Endodermal cell (in vitro differentiated cells): ENCODE data around the gene SLC35A3. TPM values are rescaled to one million over a fixed set of nuclear protein-coding genes. Genes with fewer than 3 reads are reported as not detected.

Experiments
- DNase-seq: peaks from one replicate; pipeline ENCODE4 v3.0.0-alpha.2; 2017
- H3K27ac ChIP-seq: 2 replicates; pipeline ENCODE4 v1.5.1; 2013; ENCODE audit warnings: mild to moderate bottlenecking, low read depth, low read length, moderate library complexity
- H3K27me3 ChIP-seq: 2 replicates; pipeline ENCODE4 v1.6.1; 2013; ENCODE audit warnings: mild to moderate bottlenecking, low read length, moderate library complexity; ENCODE audit not compliant: insufficient read depth, control insufficient read depth, poor library complexity, severe bottlenecking
- H3K36me3 ChIP-seq: 2 replicates; pipeline ENCODE4 v1.7.0; 2013; ENCODE audit warnings: mild to moderate bottlenecking, low read length, moderate library complexity; ENCODE audit not compliant: control insufficient read depth, insufficient read depth
- H3K4me1 ChIP-seq: one replicate; pipeline ENCODE4 v1.7.0; 2013; ENCODE audit warnings: low read length; ENCODE audit not compliant: control insufficient read depth, insufficient read depth
- H3K4me3 ChIP-seq: 2 replicates; pipeline ENCODE4 v1.5.1; 2013; ENCODE audit warnings: mild to moderate bottlenecking, low read length, moderate library complexity
- H3K9ac ChIP-seq: 2 replicates; pipeline ENCODE4 v1.6.1; 2013; ENCODE audit warnings: mild to moderate bottlenecking, low read length, moderate library complexity; ENCODE audit not compliant: poor library complexity, severe bottlenecking; ENCODE audit errors: extremely low read depth
- H3K9me3 ChIP-seq: 2 replicates; pipeline ENCODE4 v1.6.1; 2013; ENCODE audit warnings: mild to moderate bottlenecking, low read length, moderate library complexity; ENCODE audit not compliant: control insufficient read depth
- H3K27ac Mint-ChIP-seq: 2 replicates; pipeline ENCODE4 v1.8.0; 2020; ENCODE audit warnings: mixed read lengths
- H3K27me3 Mint-ChIP-seq: 2 replicates; pipeline ENCODE4 v1.8.0; 2021; ENCODE audit warnings: mild to moderate bottlenecking, mixed read lengths; ENCODE audit not compliant: insufficient read depth
- H3K36me3 Mint-ChIP-seq: 2 replicates; pipeline ENCODE4 v1.8.0; 2020; ENCODE audit warnings: low read depth, mixed read lengths
- H3K4me1 Mint-ChIP-seq: 2 replicates; pipeline ENCODE4 v1.8.0; 2020; ENCODE audit warnings: mixed read lengths
- H3K4me3 Mint-ChIP-seq: 2 replicates; pipeline ENCODE4 v1.8.0; 2020; ENCODE audit warnings: mild to moderate bottlenecking, moderate library complexity, mixed read lengths
- H3K9me3 Mint-ChIP-seq: 2 replicates; pipeline ENCODE4 v1.8.0; 2020; ENCODE audit warnings: mild to moderate bottlenecking, mixed read lengths
- WGBS, 2 experiments: methylation state at CpG; one replicate each; pipeline versions ENCODE4 v1.1.5 to v1.1.7; 2013; ENCODE audit warnings: missing lambda C conversion rate in 2 of 2, mixed read lengths in 1 of 2; ENCODE audit not compliant: insufficient coverage in 1 of 2, insufficient read length in 1 of 2; 5-methylcytosine and 5-hydroxymethylcytosine counted together
- total RNA-seq, 2 donors: library from RNA; stranded (reverse); fragmentation: NEBNext Ultra II Directional in 1 of 2; extraction: Animal tissue kit (Norgen Biotek cat#: 25700) in 1 of 2; gene quantifications; 2 replicates in 1 of 2; 3 replicates in 1 of 2; pipeline ENCODE4 v1.2.1, GENCODE V29; 2021
- TF ChIP-seq, protein P1 (sequence below): fragments of 200-600 bp; sonication (generic); conservative IDR thresholded peaks from 2 replicates; pipeline ENCODE4 v1.5.0; 2021; ENCODE audit warnings: antibody characterized with exemption, mild to moderate bottlenecking

Gene SLC35A3
- total RNA-seq, 2 donors from 2014 or later, result 41.2 to 47.0 TPM

GRCh38 chr1:100006688-100007087, 36.9 kb downstream of the SLC35A3 start:
- H3K27ac Mint-ChIP-seq, result no peak overlapping the region
- H3K27me3 ChIP-seq, result no peaks in the 10 kb centered on the region
- no peak overlapping the region for H3K4me3 Mint-ChIP-seq
- no peaks in the 10 kb centered on the region for H3K4me1 ChIP-seq
- H3K4me3 ChIP-seq, result no peak overlapping the region
- no peaks in the 10 kb centered on the region for H3K9me3 Mint-ChIP-seq
- no peak overlapping the region for H3K9ac ChIP-seq
- H3K36me3 ChIP-seq, result peaks cover 87% of the 10 kb centered on the region
- H3K27me3 Mint-ChIP-seq, result no peaks in the 10 kb centered on the region
- H3K4me1 Mint-ChIP-seq, result peaks cover 4% of the 10 kb centered on the region
- H3K9me3 ChIP-seq, result no peaks in the 10 kb centered on the region
- peaks cover 25% of the 10 kb centered on the region for H3K36me3 Mint-ChIP-seq
- TF ChIP-seq, protein P1, sequence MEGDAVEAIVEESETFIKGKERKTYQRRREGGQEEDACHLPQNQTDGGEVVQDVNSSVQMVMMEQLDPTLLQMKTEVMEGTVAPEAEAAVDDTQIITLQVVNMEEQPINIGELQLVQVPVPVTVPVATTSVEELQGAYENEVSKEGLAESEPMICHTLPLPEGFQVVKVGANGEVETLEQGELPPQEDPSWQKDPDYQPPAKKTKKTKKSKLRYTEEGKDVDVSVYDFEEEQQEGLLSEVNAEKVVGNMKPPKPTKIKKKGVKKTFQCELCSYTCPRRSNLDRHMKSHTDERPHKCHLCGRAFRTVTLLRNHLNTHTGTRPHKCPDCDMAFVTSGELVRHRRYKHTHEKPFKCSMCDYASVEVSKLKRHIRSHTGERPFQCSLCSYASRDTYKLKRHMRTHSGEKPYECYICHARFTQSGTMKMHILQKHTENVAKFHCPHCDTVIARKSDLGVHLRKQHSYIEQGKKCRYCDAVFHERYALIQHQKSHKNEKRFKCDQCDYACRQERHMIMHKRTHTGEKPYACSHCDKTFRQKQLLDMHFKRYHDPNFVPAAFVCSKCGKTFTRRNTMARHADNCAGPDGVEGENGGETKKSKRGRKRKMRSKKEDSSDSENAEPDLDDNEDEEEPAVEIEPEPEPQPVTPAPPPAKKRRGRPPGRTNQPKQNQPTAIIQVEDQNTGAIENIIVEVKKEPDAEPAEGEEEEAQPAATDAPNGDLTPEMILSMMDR, result no peak
- WGBS, 2 experiments, result 80 to 91% methylated on average over 1 to 2 of the region's 2 CpGs
- H3K27ac ChIP-seq, result no peak overlapping the region
- no peak for DNase-seq

DNA sequence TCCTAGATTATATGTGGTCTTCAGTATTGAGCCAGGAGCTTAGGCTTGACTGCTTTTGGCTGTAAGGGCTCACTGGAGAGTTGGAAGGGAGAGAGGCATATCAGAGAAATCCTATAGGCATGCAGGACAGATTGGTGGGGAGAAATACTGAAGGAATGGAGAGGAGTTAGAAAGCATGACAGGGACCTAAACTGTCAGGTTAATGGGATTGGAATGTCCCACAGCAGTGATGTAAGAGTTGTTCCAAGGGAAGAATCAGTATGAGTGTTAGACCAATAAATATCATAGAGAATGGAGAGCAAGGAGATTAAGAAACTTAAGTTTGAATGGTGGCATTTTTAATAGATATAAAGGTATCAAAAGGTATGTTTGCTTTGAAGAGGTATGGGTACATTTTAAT, 39.7 kb downstream of the SLC35A3 start:
- Histone ChIP-seq H3K4me3 (no peak overlapping the region), H3K4me1 (no peaks in the 10 kb centered on the region), H3K36me3 (peaks cover 90% of the 10 kb centered on the region), H3K27ac (no peak overlapping the region), H3K27me3 (no peaks in the 10 kb centered on the region), H3K9me3 (no peaks in the 10 kb centered on the region), H3K9ac (no peak overlapping the region)
- no peak overlapping the region for H3K4me3 Mint-ChIP-seq
- no peak for DNase-seq
- H3K27me3 Mint-ChIP-seq, result no peaks in the 10 kb centered on the region
- no peaks in the 10 kb centered on the region for H3K9me3 Mint-ChIP-seq
- H3K4me1 Mint-ChIP-seq, result no peaks in the 10 kb centered on the region
- H3K27ac Mint-ChIP-seq, result no peak overlapping the region
- TF ChIP-seq, protein P1, result no peak
- H3K36me3 Mint-ChIP-seq, result peaks cover 31% of the 10 kb centered on the region

DNA sequence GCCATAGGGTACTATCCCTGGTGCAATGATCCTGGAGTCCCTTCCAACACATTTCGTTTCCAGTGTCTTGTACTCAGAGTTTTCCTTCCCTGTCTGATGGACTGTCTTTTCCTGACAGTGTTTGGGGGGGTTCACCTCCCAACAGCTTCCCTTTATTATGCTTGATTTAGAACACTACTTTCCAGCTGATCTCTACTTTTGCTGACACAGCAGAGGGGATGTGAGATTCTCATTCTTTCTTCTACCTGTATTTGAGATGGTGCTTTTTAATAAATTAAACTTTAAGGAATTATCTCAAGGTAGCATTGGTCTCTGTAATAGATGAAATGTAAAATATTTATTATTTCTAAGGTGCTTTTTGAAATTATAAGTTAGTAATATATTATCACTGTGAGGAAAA, 41.0 kb downstream of the SLC35A3 start:
- DNase-seq, result no peak
- 92% methylated on average over 1 of the region's 1 CpG; no CpG with 5 or more reads in 1 of the 2 experiments for WGBS, 2 experiments
- no peak overlapping the region for H3K9ac ChIP-seq
- H3K9me3 ChIP-seq, result no peaks in the 10 kb centered on the region
- no peaks in the 10 kb centered on the region for H3K27me3 ChIP-seq
- H3K4me1 Mint-ChIP-seq, result no peaks in the 10 kb centered on the region
- H3K9me3 Mint-ChIP-seq, result no peaks in the 10 kb centered on the region
- H3K36me3 Mint-ChIP-seq, result peaks cover 37% of the 10 kb centered on the region
- H3K27ac Mint-ChIP-seq, result no peak overlapping the region
- no peak overlapping the region for H3K27ac ChIP-seq
- no peak overlapping the region for H3K4me3 ChIP-seq
- H3K27me3 Mint-ChIP-seq, result no peaks in the 10 kb centered on the region
- TF ChIP-seq, protein P1, result no peak
- H3K4me1 ChIP-seq, result no peaks in the 10 kb centered on the region
- peaks cover 89% of the 10 kb centered on the region for H3K36me3 ChIP-seq
- H3K4me3 Mint-ChIP-seq, result no peak overlapping the region
